ENCODE measurements around the gene MCC.
A peak's percentile ranks its signal among the peaks of the same experiment; 100 is the strongest.

MCC gene

GRCh38 chr5:113491022-113491421 lies 2.8 kb upstream of the MCC start:
- H3K27ac ChIP-seq: no peak overlapping the region
- TF ChIP-seq ZFX (IDR thresholded peaks at IDR 0.05; ENCODE audit: borderline replicate concordance): no peak
- TF ChIP-seq, protein P1, sequence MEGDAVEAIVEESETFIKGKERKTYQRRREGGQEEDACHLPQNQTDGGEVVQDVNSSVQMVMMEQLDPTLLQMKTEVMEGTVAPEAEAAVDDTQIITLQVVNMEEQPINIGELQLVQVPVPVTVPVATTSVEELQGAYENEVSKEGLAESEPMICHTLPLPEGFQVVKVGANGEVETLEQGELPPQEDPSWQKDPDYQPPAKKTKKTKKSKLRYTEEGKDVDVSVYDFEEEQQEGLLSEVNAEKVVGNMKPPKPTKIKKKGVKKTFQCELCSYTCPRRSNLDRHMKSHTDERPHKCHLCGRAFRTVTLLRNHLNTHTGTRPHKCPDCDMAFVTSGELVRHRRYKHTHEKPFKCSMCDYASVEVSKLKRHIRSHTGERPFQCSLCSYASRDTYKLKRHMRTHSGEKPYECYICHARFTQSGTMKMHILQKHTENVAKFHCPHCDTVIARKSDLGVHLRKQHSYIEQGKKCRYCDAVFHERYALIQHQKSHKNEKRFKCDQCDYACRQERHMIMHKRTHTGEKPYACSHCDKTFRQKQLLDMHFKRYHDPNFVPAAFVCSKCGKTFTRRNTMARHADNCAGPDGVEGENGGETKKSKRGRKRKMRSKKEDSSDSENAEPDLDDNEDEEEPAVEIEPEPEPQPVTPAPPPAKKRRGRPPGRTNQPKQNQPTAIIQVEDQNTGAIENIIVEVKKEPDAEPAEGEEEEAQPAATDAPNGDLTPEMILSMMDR (IDR thresholded peaks at IDR 0.05): no peak

GRCh38 chr5:113490317-113490716 lies 2.1 kb upstream of the MCC start:
- TF ChIP-seq ZFX (IDR thresholded peaks at IDR 0.05; ENCODE audit: borderline replicate concordance): no peak
- TF ChIP-seq, protein P1 (IDR thresholded peaks at IDR 0.05): no peak
- H3K27ac ChIP-seq: no peak overlapping the region

GRCh38 chr5:113489299-113489698 lies 1.0 kb upstream of the MCC start:
- no peak overlapping the region for H3K27ac ChIP-seq
- no peak for TF ChIP-seq ZFX (IDR thresholded peaks at IDR 0.05; ENCODE audit: borderline replicate concordance)
- TF ChIP-seq, protein P1 (IDR thresholded peaks at IDR 0.05): no peak

- H3K27ac ChIP-seq: peak overlapping the region; percentile 30; the same call in 1 of the 2 replicates
- TF ChIP-seq, protein P1 (IDR thresholded peaks at IDR 0.05): no peak
- TF ChIP-seq ZFX (IDR thresholded peaks at IDR 0.05; ENCODE audit: borderline replicate concordance): no peak
Observed at GRCh38 chr5:113488645-113489184, 462 bp upstream of the MCC start.

DNA sequence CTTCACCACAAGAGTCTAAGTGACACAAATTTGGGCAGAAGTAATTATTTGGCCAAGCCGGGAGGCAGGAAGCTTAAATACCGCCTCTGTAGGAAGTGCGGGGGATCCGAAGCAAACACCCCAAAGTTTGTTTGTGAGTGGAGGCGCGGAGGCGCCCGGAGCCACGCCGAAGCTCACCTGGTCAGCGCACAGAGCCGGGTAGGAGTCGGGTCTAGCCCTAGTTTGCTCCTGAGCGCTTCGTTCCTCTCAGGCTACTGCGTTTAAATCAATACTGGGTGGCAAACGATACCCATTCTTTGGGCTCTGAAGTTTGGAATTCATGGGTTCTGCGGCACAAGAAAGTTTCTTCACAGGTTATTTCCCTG lies 855 bp downstream of the MCC start:
- TF ChIP-seq, protein P1 (IDR thresholded peaks at IDR 0.05): no peak
- no peak for TF ChIP-seq ZFX (IDR thresholded peaks at IDR 0.05; ENCODE audit: borderline replicate concordance)
- no peak overlapping the region for H3K27ac ChIP-seq

- H3K27ac ChIP-seq: no peak overlapping the region
- no peak for TF ChIP-seq ZFX (IDR thresholded peaks at IDR 0.05; ENCODE audit: borderline replicate concordance)
- TF ChIP-seq, protein P1 (IDR thresholded peaks at IDR 0.05): no peak
Observed at GRCh38 chr5:113480243-113480642, 8.0 kb downstream of the MCC start.

GRCh38 chr5:113478691-113479090 lies 9.6 kb downstream of the MCC start:
- H3K27ac ChIP-seq: no peak overlapping the region
- TF ChIP-seq ZFX (IDR thresholded peaks at IDR 0.05; ENCODE audit: borderline replicate concordance): no peak
- TF ChIP-seq, protein P1 (IDR thresholded peaks at IDR 0.05): no peak
